ENCODE measurements around the gene TENM3.

TENM3 gene

GRCh38 chr4:182255441-182256190 lies 12.4 kb downstream of the TENM3 start:
- no peak for DNase-seq

- no peak for DNase-seq
Observed at GRCh38 chr4:182257016-182257415, 13.8 kb downstream of the TENM3 start.

GRCh38 chr4:182257503-182257902 lies 14.3 kb downstream of the TENM3 start:
- no peak for DNase-seq

- no peak for DNase-seq
Observed at GRCh38 chr4:182258441-182259000, 15.3 kb downstream of the TENM3 start.

- no peak for DNase-seq
Observed at GRCh38 chr4:182261651-182262223, 18.5 kb downstream of the TENM3 start.

- DNase-seq, result no peak
Observed at GRCh38 chr4:182263562-182263961, 20.4 kb downstream of the TENM3 start.

GRCh38 chr4:182264139-182264752 lies 21.0 kb downstream of the TENM3 start:
- no peak for DNase-seq

- no peak for DNase-seq
Observed at GRCh38 chr4:182265881-182266280, 22.7 kb downstream of the TENM3 start.

- no peak for DNase-seq
Observed at GRCh38 chr4:182267048-182267447, 23.8 kb downstream of the TENM3 start.

GRCh38 chr4:182268966-182269365 lies 25.8 kb downstream of the TENM3 start:
- DNase-seq, result no peak

- DNase-seq, result no peak
Observed at GRCh38 chr4:182271731-182272130, 28.5 kb downstream of the TENM3 start.

- no peak for DNase-seq
Observed at GRCh38 chr4:182272151-182272550, 28.9 kb downstream of the TENM3 start.

GRCh38 chr4:182273191-182273935 lies 30.2 kb downstream of the TENM3 start:
- DNase-seq, result no peak

GRCh38 chr4:182276210-182277109 lies 33.3 kb downstream of the TENM3 start:
- no peak for DNase-seq

GRCh38 chr4:182277377-182277776 lies 34.2 kb downstream of the TENM3 start:
- DNase-seq, result peak; percentile 10

- DNase-seq, result no peak
Observed at GRCh38 chr4:182278729-182279128, 35.5 kb downstream of the TENM3 start.

GRCh38 chr4:182280436-182281111 lies 37.4 kb downstream of the TENM3 start:
- DNase-seq, result no peak

GRCh38 chr4:182286035-182286434 lies 42.8 kb downstream of the TENM3 start:
- peak; percentile 36 for DNase-seq

GRCh38 chr4:182286931-182287330 lies 43.7 kb downstream of the TENM3 start:
- DNase-seq, result peak; percentile 14

GRCh38 chr4:182288534-182288933 lies 45.3 kb downstream of the TENM3 start:
- DNase-seq, result no peak

- no peak for DNase-seq
Observed at GRCh38 chr4:182289809-182290208, 46.6 kb downstream of the TENM3 start.

GRCh38 chr4:182291175-182291574 lies 48.0 kb downstream of the TENM3 start:
- DNase-seq, result no peak
